HCT116 (cell line): ENCODE data around the gene DRC7. TPM values are rescaled to one million over a fixed set of nuclear protein-coding genes. Genes with fewer than 3 reads are reported as not detected.

Experiments
- ATAC-seq: fragments of 200-7000 bp; cut with Tn5 transposase; 2 replicates; pipeline ENCODE4 v1.9.1; 2020; ENCODE audit warnings: mild to moderate bottlenecking, moderate library complexity
- BruUV-seq: library from RNA; stranded (reverse); fragments of 400-500 nt; replicated peaks from 2 replicates; lab custom pipeline; 2021; lab: Mats Ljungman, UMichigan
- CTCF ChIA-PET: fragments of 300-600 bp; sonication (Branson Sonifier 250); formaldehyde crosslinking; loops from one replicate; lab custom pipeline; 2021; ENCODE audit warnings: antibody characterized with exemption; lab: Charles Lee
- POLR2A ChIA-PET: fragments of 300-600, 350-600 bp; sonication (Branson Sonifier 250); formaldehyde crosslinking; loops from one replicate; lab custom pipeline; 2021; ENCODE audit warnings: antibody characterized with exemption; lab: Charles Lee
- RAD21 ChIA-PET, 2 experiments: fragments of 300-600 bp; sonication (Branson Sonifier 250); formaldehyde crosslinking; loops; one replicate each; lab custom pipeline; 2023; ENCODE audit warnings: low total read pairs in 2 of 2; ENCODE audit not compliant: uncharacterized antibody in 2 of 2, unreplicated experiment in 2 of 2, low non-redundant PET in 1 of 2; lab: Charles Lee
- DNase-seq: peaks from one replicate; pipeline ENCODE4 v3.0.0-alpha.2; 2010; ENCODE audit warnings: low read depth, low spot score
- H2AFZ ChIP-seq: fragments of 200-600 bp; shearing (Covaris generic), sonication (generic); 2 replicates; pipeline ENCODE4 v1.6.1; 2017; ENCODE audit warnings: low read depth, mixed run types, mixed read lengths, antibody characterized with exemption, low read length; ENCODE audit not compliant: poor library complexity, severe bottlenecking
- H3K27ac ChIP-seq: 2 replicates; pipeline ENCODE4 v1.5.1; 2012; ENCODE audit warnings: low read depth, low read length
- H3K27me3 ChIP-seq: fragments of 200-600 bp; sonication (generic); 2 replicates; pipeline ENCODE4 v1.6.1; 2016; ENCODE audit warnings: mixed run types, low read length, mixed read lengths; ENCODE audit not compliant: insufficient read depth
- H3K36me3 ChIP-seq, 2 experiments: fragments of 200-500 bp in 1 of 2; fragments of 200-600 bp in 1 of 2; sonication (Bioruptor generic) in 1 of 2; sonication (generic) in 1 of 2; 2 replicates each; pipeline versions ENCODE4 v1.5.1 to v1.6.1; 2014 to 2016; ENCODE audit warnings: low read length in 2 of 2, inconsistent platforms in 1 of 2, mixed read lengths in 1 of 2, mixed run types in 1 of 2; ENCODE audit not compliant: insufficient read depth in 2 of 2, control insufficient read depth in 1 of 2
- H3K4me1 ChIP-seq, 2 experiments: fragments of 200-600 bp in 1 of 2; sonication (generic) in 1 of 2; 2 replicates each; pipeline versions ENCODE4 v1.5.1 to v1.6.1; 2012 to 2017; ENCODE audit warnings: low read length in 2 of 2, inconsistent platforms in 1 of 2, mild to moderate bottlenecking in 1 of 2, mixed read lengths in 1 of 2, mixed run types in 1 of 2, moderate library complexity in 1 of 2; ENCODE audit not compliant: insufficient read depth in 2 of 2, control insufficient read depth in 1 of 2
- H3K4me2 ChIP-seq: fragments of 200-600 bp; sonication (generic); 2 replicates; pipeline ENCODE4 v1.6.1; 2017; ENCODE audit warnings: mixed run types, low read length, mixed read lengths
- H3K4me3 ChIP-seq, 2 experiments: fragments of 200-600 bp in 1 of 2; sonication (generic) in 1 of 2; replicated peaks in 1 of 2; 2 replicates each; pipeline ENCODE4 v1.5.1; 2011 to 2016; ENCODE audit warnings: low read length in 2 of 2, control low read depth in 1 of 2, low read depth in 1 of 2, mild to moderate bottlenecking in 1 of 2, mixed read lengths in 1 of 2, mixed run types in 1 of 2
- H3K79me2 ChIP-seq: fragments of 200-600 bp; sonication (generic); 2 replicates; pipeline ENCODE4 v1.6.1; 2017; ENCODE audit warnings: mild to moderate bottlenecking, mixed run types, low read length, moderate library complexity, mixed read lengths; ENCODE audit not compliant: insufficient read depth
- H3K9ac ChIP-seq: fragments of 200-600 bp; sonication (generic); 2 replicates; pipeline ENCODE4 v1.6.1; 2016; ENCODE audit warnings: low read length, mixed read lengths
- H3K9me2 ChIP-seq: fragments of 200-600 bp; sonication (generic), shearing (Covaris generic); 2 replicates; pipeline ENCODE4 v1.6.1; 2017; ENCODE audit warnings: mixed run types, mild to moderate bottlenecking, moderate library complexity; ENCODE audit not compliant: insufficient read depth
- H3K9me3 ChIP-seq, 2 experiments: fragments of 200-500 bp in 1 of 2; fragments of 200-600 bp in 1 of 2; sonication (Bioruptor generic) in 1 of 2; sonication (generic) in 1 of 2; 2 replicates each; pipeline ENCODE4 v1.6.1; 2014 to 2017; ENCODE audit warnings: low read length in 2 of 2, mixed read lengths in 2 of 2, inconsistent platforms in 1 of 2, low read depth in 1 of 2, mild to moderate bottlenecking in 1 of 2, mixed run types in 1 of 2, moderate library complexity in 1 of 2; ENCODE audit not compliant: control insufficient read depth in 1 of 2, insufficient read depth in 1 of 2
- H4K20me1 ChIP-seq: fragments of 200-600 bp; sonication (generic), shearing (Covaris generic); 2 replicates; pipeline ENCODE4 v1.6.1; 2017; ENCODE audit warnings: mixed run types, mild to moderate bottlenecking, moderate library complexity; ENCODE audit not compliant: insufficient read depth
- CEBPB ChIP-seq: IDR thresholded peaks from 2 replicates; pipeline ENCODE4 v1.6.1; 2012; ENCODE audit warnings: low read depth
- CTCF ChIP-seq, 3 experiments: fragments of 200-600 bp in 1 of 3; sonication (generic) in 1 of 3; IDR thresholded peaks in 2 of 3; conservative IDR thresholded peaks in 1 of 3; 2 replicates each; pipeline ENCODE4 v1.5.1; 2012 to 2017; ENCODE audit warnings: low read depth in 2 of 3, low read length in 2 of 3, antibody characterized with exemption in 1 of 3, borderline replicate concordance in 1 of 3, control low read depth in 1 of 3, mild to moderate bottlenecking in 1 of 3, mixed read lengths in 1 of 3, mixed run types in 1 of 3, moderate library complexity in 1 of 3; ENCODE audit not compliant: insufficient read depth in 1 of 3
- EGR1 ChIP-seq: IDR thresholded peaks from 2 replicates; pipeline ENCODE4 v1.6.1; 2012; ENCODE audit warnings: low read depth
- EZH2phosphoT487 ChIP-seq: fragments of 200-600 bp; IDR thresholded peaks from 2 replicates; pipeline ENCODE4 v1.6.1; 2018; ENCODE audit warnings: antibody characterized with exemption, borderline replicate concordance
- RAD21 ChIP-seq: IDR thresholded peaks from 2 replicates; pipeline ENCODE4 v1.6.1; 2012; ENCODE audit warnings: low read depth, mild to moderate bottlenecking
- REST ChIP-seq: IDR thresholded peaks from 2 replicates; pipeline ENCODE4 v1.6.1; 2012; ENCODE audit warnings: low read depth
- SRF ChIP-seq: IDR thresholded peaks from 2 replicates; pipeline ENCODE4 v1.6.1; 2012; ENCODE audit warnings: low read depth
- TCF7L2 ChIP-seq: IDR thresholded peaks from 2 replicates; pipeline ENCODE4 v1.7.0; 2011; ENCODE audit warnings: borderline replicate concordance, inconsistent platforms; ENCODE audit not compliant: insufficient read depth, insufficient read length; ENCODE audit errors: extremely low read depth
- ZBTB33 ChIP-seq: IDR thresholded peaks from 2 replicates; pipeline ENCODE4 v1.6.1; 2011; ENCODE audit warnings: mild to moderate bottlenecking, low read length, moderate library complexity; ENCODE audit not compliant: insufficient replicate concordance; ENCODE audit errors: extremely low read depth
- ZFX ChIP-seq: fragments of 450-650 bp; IDR thresholded peaks from 2 replicates; pipeline ENCODE4 v1.6.1; 2017
- intact Hi-C: fragments of 100-400 bp; cut with micrococcal nuclease; formaldehyde crosslinking; loops from 2 replicates; pipeline ENCODE4 v1.10.0; 2022
- total RNA-seq: library from RNA; stranded (reverse); gene quantifications from one replicate; pipeline ENCODE4 v1.2.1, GENCODE V29; 2021; ENCODE audit not compliant: unreplicated experiment
- TF ChIP-seq, protein P1 (sequence below): IDR thresholded peaks from 2 replicates; pipeline ENCODE4 v1.6.1; 2012

DRC7 gene
- total RNA-seq, 1 experiment from 2014 or later = 0.91 TPM

- no peaks in the 10 kb centered on the region for H3K9me2 ChIP-seq
- ChIA-PET CTCF (interaction anchor here (1.0 kb wide), 1 partner anchor 104 kb away, joined by 5 read pairs; no protein-coding TSS in a partner anchor), RAD21 (no interaction called here), POLR2A (no interaction called here)
- no peak for ATAC-seq
- no peaks in the 10 kb centered on the region for H3K79me2 ChIP-seq
- no peak overlapping the region for H3K9ac ChIP-seq
- H3K27ac ChIP-seq = no peak overlapping the region
- TF ChIP-seq ZFX (no peak), CEBPB (no peak), EGR1 (no peak), RAD21 (no peak), SRF (no peak), ZBTB33 (no peak), EZH2phosphoT487 (no peak), REST (no peak), CTCF (IDR thresholded peaks at IDR 0.05 in 2 of 3, conservative IDR thresholded peaks at IDR 0.05 in 1 of 3; ENCODE audit: borderline replicate concordance in 1 of 3, insufficient read depth in 1 of 3, low read depth in 2 of 3, low read length in 2 of 3) (no peak), TCF7L2 (no peak)
- TF ChIP-seq, protein P1, sequence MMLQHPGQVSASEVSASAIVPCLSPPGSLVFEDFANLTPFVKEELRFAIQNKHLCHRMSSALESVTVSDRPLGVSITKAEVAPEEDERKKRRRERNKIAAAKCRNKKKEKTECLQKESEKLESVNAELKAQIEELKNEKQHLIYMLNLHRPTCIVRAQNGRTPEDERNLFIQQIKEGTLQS = no peak
- intact Hi-C loops = loop anchor here (10.0 kb wide), 1 partner anchor 135 kb away; no protein-coding TSS in a partner anchor
- H3K4me2 ChIP-seq = no peak overlapping the region
- no peak overlapping the region for H3K4me3 ChIP-seq
- H4K20me1 ChIP-seq = no peaks in the 10 kb centered on the region
- no TSS peak for BruUV-seq
- no peak for DNase-seq
- no peak overlapping the region for H2AFZ ChIP-seq
- H3K9me3 ChIP-seq = no peaks in the 10 kb centered on the region
- H3K36me3 ChIP-seq = 0 out of 4 replicates have a peak, but pooled peaks cover 0 to 2% of the 10 kb centered on the region in 2 experiments
- no peaks in the 10 kb centered on the region for H3K27me3 ChIP-seq
- H3K4me1 ChIP-seq = peaks cover 9 to 17% of the 10 kb centered on the region in 2 experiments
Observed at GRCh38 chr16:57759541-57760356, 65.1 kb downstream of the DRC7 start.
